ENCODE data around the gene DPEP1.

DPEP1 gene

DNA sequence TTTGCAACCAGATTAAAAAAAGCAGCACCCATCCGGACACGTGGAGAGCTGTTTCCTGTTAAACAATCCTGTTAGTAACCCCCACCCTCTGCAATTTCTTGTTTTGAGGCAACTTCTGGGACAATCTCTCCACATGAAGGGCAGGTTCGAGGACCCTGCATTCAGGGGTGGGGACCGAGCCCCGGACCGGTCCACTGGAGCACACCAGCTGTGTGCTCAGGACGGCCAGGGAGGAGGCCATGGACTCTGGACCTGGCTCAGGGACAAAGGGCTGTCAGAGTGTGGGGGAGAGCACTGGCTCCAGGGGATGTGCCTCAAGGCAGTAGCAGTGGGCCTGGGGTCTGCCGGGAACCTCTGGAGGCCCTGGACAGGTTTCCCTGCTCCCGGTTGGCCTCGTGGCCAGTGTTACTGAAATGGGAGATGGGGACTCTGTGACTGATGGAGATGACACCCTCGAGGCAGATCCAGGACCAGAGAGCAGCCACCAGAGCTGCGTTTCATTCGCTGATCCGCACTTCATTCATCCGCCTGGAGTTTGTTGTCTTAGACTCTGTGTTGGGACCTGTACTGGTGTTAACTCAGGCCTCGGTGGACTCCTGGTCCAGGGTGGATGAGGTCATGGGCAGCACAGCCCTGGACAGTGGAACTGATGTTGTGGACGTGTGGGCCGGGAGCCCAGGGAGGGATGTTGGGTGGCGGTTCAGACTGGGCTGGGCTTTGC, 40.8 kb upstream of the DPEP1 start:
- Mint-ChIP-seq H3K4me3 (peak overlapping the region in 1 of 2 donors; percentile 37), H3K27ac (no peak overlapping the region), H3K27me3 (peaks cover 16 to 30% of the 10 kb centered on the region in 2 donors)

DNA sequence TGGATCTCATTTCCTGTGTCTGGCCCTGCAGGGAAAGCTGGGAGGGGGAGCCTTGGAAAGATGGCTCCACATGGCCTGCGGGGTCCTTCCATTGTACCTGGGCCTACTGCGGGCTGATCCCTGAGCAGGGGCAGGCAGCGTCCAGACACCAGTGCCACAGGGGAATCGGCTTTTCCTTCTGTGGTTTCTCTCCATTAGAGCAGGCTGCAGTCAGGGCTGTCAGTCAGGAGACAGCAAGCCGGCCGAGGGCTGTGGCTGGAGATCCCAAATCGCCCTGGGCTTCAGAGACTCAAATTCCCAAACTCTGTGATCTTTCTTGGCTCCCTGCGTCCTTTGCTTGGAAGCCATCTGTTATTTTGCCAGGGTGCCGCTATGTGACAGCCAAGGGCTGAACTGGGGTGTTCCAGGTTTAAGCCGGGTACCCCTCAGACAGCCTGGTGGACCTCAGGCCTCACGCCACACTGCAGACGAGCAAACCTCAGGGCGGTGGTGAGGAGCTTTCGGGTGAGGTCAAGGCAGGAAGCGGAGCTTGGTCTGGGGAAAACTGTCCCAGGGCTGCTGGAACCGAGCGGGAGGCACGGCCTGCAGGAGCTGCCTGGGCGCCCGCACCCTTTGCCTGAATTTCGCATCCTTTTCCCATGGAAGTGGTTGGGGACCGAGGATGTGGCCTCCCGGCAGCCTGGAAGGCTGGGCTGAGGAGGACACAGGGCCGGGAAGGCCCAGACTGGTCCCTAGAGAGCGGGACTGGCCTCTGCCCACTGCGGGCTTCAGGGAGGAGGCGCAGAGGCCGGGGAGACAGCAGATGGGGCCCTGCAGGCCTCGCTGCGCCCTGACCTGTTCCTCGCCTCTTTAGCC, 39.4 kb upstream of the DPEP1 start:
- peaks cover 16 to 30% of the 10 kb centered on the region in 2 donors for H3K27me3 Mint-ChIP-seq
- no peak overlapping the region for H3K27ac Mint-ChIP-seq
- H3K36me3 Mint-ChIP-seq (ENCODE audit: insufficient read depth) = no peaks in the 10 kb centered on the region
- H3K4me1 Mint-ChIP-seq (ENCODE audit: low read depth in 2 of 2) = peaks cover 0 to 6% of the 10 kb centered on the region in 2 donors
- peak overlapping the region; percentile 48 to 50 for H3K4me3 Mint-ChIP-seq
- ATAC-seq (replicated peaks) (no peak), DNase-seq (no peak)
- no peaks in the 10 kb centered on the region for H3K9me3 Mint-ChIP-seq

More for the DNA sequence above, 40.8 kb upstream of the DPEP1 start:
- Mint-ChIP-seq H3K9me3 (no peaks in the 10 kb centered on the region), H3K4me1 (ENCODE audit: low read depth in 2 of 2) (peaks cover 0 to 6% of the 10 kb centered on the region in 2 donors), H3K36me3 (ENCODE audit: insufficient read depth) (peaks cover 3% of the 10 kb centered on the region)
- DNase-seq (no peak), ATAC-seq (replicated peaks) (no peak)

DNA sequence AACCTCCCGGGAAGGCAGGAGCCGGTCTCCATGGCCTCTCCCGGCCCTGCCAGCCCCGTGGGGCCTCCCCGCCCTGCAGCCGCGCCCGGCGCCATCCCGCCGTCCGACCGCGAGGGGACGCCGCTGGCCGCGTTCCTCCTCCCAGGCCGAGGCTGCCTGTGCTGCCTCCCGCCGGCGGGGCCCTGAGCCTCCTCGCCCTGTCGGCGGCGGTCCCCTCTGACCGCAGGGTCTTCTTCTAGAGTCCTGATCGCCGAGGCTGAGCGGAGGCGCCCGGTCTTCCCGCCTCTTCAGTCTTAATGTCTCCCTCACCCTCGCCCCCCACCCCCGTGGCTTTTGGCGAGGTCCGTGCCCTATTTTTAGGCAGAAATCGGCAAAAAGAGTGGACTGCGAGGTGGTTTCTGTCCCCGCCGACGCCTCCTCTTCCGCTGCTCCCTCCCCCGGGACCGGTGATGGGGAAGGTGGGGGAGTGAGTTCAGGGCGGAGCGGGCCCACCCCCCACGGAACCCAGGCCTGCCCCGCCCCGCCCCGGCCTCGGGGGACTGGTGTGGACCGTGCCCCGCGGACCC, 38.7 kb upstream of the DPEP1 start:
- Mint-ChIP-seq H3K27ac (no peak overlapping the region), H3K4me1 (ENCODE audit: low read depth in 2 of 2) (peaks cover 0 to 6% of the 10 kb centered on the region in 2 donors), H3K4me3 (peak overlapping the region; percentile 72 to 74), H3K9me3 (no peaks in the 10 kb centered on the region), H3K27me3 (peaks cover 16 to 30% of the 10 kb centered on the region in 2 donors), H3K36me3 (ENCODE audit: insufficient read depth) (no peaks in the 10 kb centered on the region)
- DNase-seq (peak; percentile 44 to 57 (median 48)), ATAC-seq (replicated peaks) (peak; percentile 77)

DNA sequence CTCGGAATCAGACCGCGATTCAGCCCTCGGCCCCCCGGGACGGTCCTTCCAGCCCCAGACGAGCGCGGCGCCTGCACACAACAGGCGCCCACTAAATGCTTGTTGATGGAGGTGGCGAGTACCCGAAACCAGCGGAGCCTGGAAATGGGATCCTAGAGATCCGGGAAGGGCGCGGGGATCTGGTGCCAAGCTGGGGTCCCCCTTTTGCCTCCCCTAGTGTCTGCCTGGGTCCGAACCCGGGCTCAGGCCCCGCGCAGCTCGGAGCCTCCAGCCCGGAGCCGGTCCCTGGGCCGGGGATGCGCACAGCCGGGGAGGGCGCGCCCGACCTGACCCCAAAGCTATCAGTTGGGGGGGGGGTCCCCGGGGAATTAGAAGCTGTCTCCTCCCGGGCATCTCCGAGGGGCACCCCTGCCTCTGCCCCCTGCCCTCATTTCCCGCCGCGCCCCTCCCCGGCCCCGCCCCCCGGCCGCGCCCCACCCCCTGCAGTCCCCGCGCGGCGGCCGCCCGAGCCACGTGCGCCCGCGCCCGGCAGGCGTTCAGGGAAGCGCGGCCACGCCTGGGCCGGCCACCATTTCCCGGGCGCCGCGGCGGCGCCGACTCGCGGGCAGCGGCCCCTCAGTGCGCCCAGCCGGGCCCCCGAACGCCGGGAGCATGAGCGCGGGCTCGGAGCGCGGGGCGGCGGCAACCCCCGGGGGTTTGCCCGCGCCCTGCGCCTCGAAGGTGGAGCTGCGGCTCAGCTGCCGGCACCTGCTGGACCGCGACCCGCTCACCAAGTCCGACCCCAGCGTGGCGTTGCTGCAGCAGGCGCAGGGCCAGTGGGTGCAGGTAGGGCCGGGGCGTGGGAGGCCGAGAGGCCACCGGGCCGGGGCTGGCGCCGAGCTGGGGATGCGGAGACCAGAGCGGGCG, 37.9 kb upstream of the DPEP1 start, which contains the start of gene CPNE7:
CPNE7 (plus strand) TSS at position 512 of the 906 bp plus-strand sequence; CDS start at position 652, 140 bp downstream.
- H3K36me3 Mint-ChIP-seq (ENCODE audit: insufficient read depth) = no peaks in the 10 kb centered on the region
- peaks cover 16 to 24% of the 10 kb centered on the region in 2 donors for H3K27me3 Mint-ChIP-seq
- H3K9me3 Mint-ChIP-seq = no peaks in the 10 kb centered on the region
- DNase-seq (no peak), ATAC-seq (replicated peaks) (peak; percentile 54)
- H3K27ac Mint-ChIP-seq = no peak within 1 kb of the TSS
- H3K4me1 Mint-ChIP-seq (ENCODE audit: low read depth in 2 of 2) = peaks cover 0 to 6% of the 10 kb centered on the region in 2 donors
- peak within 1 kb of the TSS; percentile 72 to 74 for H3K4me3 Mint-ChIP-seq

DNA sequence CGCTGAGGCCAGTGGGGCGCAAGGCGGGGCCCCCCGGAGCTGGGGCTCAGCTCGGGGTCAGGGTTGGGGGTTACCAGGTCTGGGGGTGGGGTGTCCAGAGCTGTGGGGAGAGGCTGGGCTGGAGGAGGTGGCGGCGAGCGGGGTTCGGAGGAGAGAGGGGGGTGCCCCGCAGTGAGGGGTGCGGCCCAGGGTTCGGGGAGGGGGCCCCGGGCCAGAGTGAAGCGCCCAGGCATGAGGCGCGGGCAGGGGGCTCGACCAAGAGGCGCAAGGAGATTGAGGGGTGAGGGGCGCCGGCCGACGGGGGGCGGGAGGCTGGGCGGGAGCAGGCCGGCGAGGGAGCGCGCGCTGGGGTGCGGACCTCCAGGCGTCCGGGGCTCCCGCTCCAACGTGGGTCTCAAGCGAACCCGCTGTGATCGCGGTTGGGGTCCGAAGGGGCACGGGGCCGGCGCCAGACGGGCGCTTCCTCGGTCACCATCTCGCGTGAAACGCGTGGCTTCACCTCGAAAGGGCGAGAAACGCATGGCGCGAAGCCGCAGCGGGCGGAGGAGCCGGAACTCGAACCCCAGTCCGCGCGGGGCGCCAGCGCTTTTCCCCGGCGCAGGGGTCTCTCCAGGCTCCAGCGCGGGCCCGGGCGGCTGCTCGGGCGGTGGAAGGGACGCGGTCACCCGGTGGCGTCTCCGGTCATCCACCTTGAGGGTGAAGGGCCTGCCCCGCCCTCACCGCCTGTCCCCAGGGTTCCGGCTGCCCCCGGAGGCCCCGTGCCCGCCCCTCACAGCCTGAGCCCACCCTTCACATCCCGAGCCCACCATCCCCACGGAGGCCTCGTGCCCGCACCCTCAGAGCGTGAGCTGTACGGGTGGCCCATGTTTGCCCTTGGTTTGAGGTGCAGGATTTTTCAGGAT, 37.0 kb upstream of the DPEP1 start:
- Mint-ChIP-seq H3K4me1 (ENCODE audit: low read depth in 2 of 2) (peaks cover 0 to 6% of the 10 kb centered on the region in 2 donors), H3K4me3 (peak overlapping the region in 1 of 2 donors; percentile 19), H3K9me3 (no peaks in the 10 kb centered on the region), H3K27me3 (peaks cover 16 to 24% of the 10 kb centered on the region in 2 donors), H3K36me3 (ENCODE audit: insufficient read depth) (no peaks in the 10 kb centered on the region), H3K27ac (no peak overlapping the region)
- ATAC-seq (replicated peaks) = no peak
- no peak for DNase-seq

DNA sequence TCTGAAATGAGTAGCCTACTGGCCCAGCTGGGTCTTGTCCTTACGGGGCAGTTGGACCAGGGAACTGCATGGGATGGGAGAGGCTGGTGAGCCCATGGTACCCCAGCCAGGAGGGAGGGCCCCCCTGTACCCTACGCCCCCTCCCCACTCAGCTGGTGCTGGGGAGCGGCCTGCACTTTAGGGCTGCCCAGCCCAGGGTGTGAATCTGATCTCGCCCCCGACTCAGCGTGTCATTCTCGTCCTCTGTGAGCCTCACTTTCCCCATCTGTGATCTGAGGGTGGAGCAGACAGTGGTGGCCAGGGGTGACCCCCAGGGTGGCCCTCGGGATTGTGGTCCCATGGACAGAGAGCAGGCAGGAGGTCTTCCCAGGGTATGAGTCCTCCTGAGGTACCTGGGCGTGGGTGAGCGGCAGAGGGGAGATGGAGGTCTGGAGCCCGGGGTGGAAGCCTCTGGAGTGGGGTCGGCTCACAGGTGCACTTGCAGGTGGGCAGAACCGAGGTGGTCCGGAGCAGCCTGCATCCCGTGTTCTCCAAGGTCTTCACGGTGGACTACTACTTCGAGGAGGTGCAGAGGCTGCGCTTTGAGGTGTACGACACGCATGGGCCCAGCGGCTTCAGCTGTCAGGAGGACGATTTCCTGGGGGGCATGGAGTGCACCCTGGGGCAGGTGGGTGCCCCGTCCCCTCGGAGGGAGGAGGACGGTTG, 36.2 kb upstream of the DPEP1 start:
- H3K9me3 Mint-ChIP-seq = no peaks in the 10 kb centered on the region
- H3K4me1 Mint-ChIP-seq (ENCODE audit: low read depth in 2 of 2) = peaks cover 0 to under 1% of the 10 kb centered on the region in 2 donors
- H3K4me3 Mint-ChIP-seq = peak overlapping the region in 1 of 2 donors; percentile 19
- no peaks in the 10 kb centered on the region for H3K36me3 Mint-ChIP-seq (ENCODE audit: insufficient read depth)
- H3K27ac Mint-ChIP-seq = no peak overlapping the region
- H3K27me3 Mint-ChIP-seq = peaks cover 16 to 21% of the 10 kb centered on the region in 2 donors
- DNase-seq (no peak), ATAC-seq (replicated peaks) (no peak)

DNA sequence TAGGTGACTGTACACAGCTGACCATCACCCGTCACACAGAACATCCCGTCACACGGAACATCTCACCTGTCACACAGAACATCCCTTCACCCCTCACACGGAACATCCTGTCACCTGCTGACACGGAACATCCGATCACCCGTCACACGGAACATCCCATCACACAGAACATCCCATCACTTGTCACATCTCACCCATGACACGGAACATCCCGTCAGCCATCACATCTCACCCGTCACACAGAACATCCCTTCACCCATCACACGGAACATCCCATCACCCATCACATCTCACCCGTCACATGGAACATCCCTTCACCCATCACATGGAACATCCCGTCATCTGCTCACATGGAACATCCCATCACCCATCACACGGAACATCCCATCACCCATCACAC, 34.1 kb upstream of the DPEP1 start:
- DNase-seq (no peak), ATAC-seq (replicated peaks) (no peak)
- H3K36me3 Mint-ChIP-seq (ENCODE audit: insufficient read depth) = no peaks in the 10 kb centered on the region
- H3K4me3 Mint-ChIP-seq = no peak overlapping the region
- H3K9me3 Mint-ChIP-seq = no peaks in the 10 kb centered on the region
- no peaks in the 10 kb centered on the region for H3K27me3 Mint-ChIP-seq
- H3K27ac Mint-ChIP-seq = no peak overlapping the region
- no peaks in the 10 kb centered on the region for H3K4me1 Mint-ChIP-seq (ENCODE audit: low read depth in 2 of 2)

DNA sequence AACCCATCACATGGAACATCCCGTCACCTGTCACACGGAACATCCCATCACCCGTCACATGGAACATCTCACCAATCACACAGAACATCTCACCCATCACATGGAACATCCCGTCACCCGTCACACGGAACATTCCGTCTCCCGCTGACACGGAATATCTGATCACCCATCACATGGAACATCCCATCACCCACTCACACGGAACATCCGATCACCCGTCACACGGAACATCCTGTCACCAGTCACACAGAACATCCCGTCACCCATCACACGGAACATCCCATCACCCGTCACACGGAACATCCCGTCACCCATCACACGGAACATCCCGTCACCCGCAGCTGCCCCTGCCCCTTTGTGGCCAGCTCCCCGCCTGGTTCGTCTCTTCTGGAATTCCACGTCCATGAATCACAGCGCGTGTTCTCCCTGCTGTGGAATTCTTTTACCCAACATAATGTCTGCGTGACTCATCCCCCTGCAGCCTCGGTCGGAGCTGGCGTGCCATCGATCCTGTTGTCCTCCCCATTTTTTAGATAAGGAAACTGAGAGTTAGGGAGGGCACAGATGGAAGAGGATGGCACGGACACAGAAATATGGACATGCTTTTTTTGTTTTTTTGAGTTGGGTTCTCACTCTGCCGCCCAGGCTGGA, 32.3 kb upstream of the DPEP1 start:
- H3K4me1 Mint-ChIP-seq (ENCODE audit: low read depth in 2 of 2) = no peaks in the 10 kb centered on the region
- no peaks in the 10 kb centered on the region for H3K36me3 Mint-ChIP-seq (ENCODE audit: insufficient read depth)
- H3K4me3 Mint-ChIP-seq = no peak overlapping the region
- H3K27ac Mint-ChIP-seq = no peak overlapping the region
- DNase-seq (no peak), ATAC-seq (replicated peaks) (no peak)
- H3K27me3 Mint-ChIP-seq = no peaks in the 10 kb centered on the region
- no peaks in the 10 kb centered on the region for H3K9me3 Mint-ChIP-seq

DNA sequence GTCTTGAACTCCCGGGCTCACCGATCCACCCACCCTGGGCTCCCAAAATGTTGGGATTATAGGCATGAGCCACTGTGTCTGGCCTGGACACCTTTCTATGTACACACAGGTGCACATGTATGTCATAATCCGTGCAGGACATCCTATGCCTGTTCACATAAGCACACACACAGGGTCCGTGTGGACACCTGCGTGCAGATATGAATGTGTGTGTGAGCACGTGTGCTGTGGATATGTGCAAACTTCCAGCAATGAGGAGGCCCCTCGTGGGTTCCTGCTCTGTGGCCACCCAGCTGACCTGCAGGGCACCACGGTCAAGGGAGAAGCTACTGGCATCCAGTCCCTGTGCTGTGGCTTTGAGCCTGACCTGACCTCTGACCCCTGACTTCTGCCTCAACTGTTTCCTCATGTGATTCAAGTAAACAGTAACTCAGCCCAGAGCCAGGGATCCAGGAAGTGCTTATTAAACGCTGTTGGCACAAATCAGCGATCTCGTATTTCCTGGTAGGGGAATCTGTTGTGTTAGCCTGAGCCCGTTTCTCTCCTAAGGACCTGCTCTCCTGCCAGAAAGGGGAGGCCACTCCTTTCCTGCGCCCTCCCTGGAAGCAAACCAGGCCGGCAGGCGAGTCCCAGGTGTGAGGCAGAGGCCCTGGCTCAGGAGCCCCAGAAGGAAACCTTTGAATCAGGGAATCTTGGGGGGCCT, 31.4 kb upstream of the DPEP1 start:
- Mint-ChIP-seq H3K27me3 (no peaks in the 10 kb centered on the region), H3K4me1 (ENCODE audit: low read depth in 2 of 2) (peaks cover 0 to 2% of the 10 kb centered on the region in 2 donors), H3K9me3 (no peaks in the 10 kb centered on the region), H3K36me3 (ENCODE audit: insufficient read depth) (no peaks in the 10 kb centered on the region), H3K4me3 (no peak overlapping the region), H3K27ac (no peak overlapping the region)
- no peak for ATAC-seq (replicated peaks)
- no peak for DNase-seq

DNA sequence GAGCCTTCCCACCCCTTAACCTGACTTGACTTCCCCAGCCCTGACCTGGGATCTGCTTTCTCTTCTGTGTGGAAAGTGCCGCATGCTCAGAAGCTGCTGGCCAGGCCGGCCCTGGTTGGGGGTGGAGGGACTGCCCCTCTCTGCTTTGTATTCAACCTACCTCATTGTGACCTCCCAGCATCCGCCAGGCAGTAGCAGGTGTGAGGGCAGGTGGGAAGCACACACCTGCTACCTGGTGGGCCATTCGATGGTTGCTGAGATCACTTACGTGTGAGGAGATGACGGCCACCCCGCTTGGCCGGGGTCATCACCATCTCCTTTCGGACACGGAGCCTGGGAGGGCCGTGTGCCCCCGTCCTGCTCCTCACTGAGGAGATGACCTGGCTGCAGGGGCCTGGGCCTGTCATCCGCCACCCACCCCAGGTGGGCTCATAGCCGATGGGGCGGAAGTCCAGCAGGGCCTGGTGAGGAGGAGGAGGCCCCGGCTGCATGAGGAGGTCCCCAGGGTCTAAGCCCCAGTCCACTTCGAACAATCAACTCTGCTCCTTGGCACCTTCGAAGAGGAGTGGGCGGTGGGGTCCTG, 30.7 kb upstream of the DPEP1 start:
- no peak for ATAC-seq (replicated peaks)
- no peaks in the 10 kb centered on the region for H3K27me3 Mint-ChIP-seq
- H3K36me3 Mint-ChIP-seq (ENCODE audit: insufficient read depth) = no peaks in the 10 kb centered on the region
- no peak overlapping the region for H3K4me3 Mint-ChIP-seq
- H3K27ac Mint-ChIP-seq = no peak overlapping the region
- H3K9me3 Mint-ChIP-seq = no peaks in the 10 kb centered on the region
- peaks cover 0 to 2% of the 10 kb centered on the region in 2 donors for H3K4me1 Mint-ChIP-seq (ENCODE audit: low read depth in 2 of 2)
- no peak for DNase-seq
